HG03521 (cell line): ENCODE measurements around the gene ITPKA.
A peak's percentile ranks its signal among the peaks of the same experiment; 100 is the strongest.

ENCODE experiments used
- ATAC-seq: cut with Tn5 transposase; IDR thresholded peaks from one replicate; pipeline ENCODE4 v1.9.1; 2021; ENCODE audit warnings: mild to moderate bottlenecking, moderate library complexity; ENCODE audit not compliant: unreplicated experiment

ITPKA gene

DNA sequence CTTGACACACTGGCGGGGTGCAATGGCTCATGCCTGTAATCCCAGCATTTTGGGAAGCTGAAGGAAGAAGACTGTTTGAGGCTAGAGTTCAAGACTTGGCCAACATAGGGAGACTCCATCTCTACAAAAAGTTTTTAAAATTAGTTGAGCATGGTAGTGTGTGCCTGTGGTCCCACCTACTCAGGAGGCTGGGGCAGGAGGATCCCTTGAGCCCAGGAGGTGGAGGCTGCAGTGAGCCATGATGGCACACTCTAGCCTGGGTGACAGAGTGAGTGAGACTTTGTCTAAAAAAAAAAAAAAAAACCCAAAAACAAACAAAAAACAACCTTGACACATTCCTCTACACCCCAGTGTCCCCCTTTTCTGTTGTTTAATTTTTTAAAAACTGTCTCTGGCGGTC, 4.0 kb upstream of the ITPKA start:
- no peak for ATAC-seq

DNA sequence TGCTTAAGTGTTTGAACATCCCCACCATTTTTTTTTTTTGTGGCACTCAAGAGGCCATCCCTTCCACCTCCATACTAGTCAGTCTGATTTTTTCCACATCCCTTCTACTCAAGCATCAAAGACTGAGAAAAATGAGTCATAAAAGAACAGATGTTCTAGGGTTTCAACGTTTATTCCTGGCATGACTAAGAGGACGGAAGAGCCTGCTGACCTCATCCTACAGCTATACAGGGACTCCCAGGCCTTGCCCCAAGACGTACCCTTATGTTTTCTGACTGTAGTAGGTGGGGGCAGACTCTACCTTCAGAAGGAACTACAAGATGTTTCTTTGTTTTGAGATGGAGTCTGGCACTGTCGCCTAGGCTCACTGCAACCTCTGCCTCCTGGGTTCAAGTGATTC, 3.3 kb upstream of the ITPKA start:
- ATAC-seq, result no peak

DNA sequence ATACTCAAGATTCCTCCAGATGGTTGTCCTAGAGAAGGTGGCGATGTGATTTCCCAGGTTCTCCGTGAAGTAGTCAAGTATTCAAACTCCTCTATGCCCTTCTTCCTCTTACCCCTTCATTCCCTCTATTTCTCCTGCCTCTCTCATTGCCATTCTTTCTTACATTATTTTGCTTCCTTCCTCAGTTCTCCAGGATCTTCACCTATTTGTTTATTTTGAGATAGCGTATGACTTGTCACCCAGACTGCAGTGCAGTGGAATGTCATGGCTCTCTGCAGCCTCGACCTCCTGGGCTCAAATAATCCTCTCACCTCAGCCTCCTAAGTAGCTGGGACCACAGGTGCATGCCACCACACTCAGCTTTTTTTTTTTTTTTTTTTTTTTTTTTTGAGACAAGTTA, 1.8 kb upstream of the ITPKA start:
- no peak for ATAC-seq

DNA sequence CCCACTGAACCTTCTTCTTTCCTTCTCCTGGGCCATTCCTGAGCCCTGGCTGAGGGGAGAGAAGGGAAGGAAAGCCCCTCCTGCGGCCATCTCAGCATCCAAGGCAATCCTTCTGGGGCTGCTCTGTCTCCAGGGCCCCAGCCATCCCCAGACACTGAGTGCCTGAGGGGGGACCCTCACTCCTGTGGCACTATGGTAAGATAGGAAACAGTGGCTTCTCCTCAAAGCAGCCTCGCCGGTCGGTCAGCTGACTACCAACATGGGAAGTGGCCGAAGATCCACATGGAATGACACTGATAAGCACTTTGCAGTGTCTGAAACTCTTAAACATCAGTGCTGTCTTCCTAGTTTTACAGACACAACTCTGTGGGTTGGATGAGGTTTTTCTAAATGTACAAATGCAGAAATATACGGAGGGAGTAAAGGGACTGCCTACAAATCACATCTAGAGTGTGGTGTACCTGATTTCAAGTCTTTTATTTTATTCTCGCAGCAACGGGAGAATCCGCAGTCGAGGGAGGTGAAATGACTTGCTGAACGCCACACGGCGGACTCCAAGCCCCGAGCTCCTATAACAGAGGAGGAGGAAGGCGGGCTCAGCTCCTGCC, 973 bp upstream of the ITPKA start:
- no peak for ATAC-seq

DNA sequence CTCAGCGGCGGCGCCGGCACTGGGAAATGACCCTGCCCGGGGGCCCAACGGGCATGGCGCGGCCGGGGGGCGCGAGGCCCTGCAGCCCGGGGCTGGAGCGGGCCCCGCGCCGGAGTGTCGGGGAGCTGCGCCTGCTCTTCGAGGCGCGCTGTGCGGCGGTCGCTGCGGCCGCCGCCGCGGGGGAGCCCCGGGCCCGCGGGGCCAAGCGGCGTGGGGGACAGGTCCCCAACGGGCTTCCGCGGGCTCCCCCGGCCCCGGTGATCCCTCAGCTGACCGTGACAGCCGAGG, 172 bp downstream of the ITPKA start:
- ATAC-seq, result no peak

DNA sequence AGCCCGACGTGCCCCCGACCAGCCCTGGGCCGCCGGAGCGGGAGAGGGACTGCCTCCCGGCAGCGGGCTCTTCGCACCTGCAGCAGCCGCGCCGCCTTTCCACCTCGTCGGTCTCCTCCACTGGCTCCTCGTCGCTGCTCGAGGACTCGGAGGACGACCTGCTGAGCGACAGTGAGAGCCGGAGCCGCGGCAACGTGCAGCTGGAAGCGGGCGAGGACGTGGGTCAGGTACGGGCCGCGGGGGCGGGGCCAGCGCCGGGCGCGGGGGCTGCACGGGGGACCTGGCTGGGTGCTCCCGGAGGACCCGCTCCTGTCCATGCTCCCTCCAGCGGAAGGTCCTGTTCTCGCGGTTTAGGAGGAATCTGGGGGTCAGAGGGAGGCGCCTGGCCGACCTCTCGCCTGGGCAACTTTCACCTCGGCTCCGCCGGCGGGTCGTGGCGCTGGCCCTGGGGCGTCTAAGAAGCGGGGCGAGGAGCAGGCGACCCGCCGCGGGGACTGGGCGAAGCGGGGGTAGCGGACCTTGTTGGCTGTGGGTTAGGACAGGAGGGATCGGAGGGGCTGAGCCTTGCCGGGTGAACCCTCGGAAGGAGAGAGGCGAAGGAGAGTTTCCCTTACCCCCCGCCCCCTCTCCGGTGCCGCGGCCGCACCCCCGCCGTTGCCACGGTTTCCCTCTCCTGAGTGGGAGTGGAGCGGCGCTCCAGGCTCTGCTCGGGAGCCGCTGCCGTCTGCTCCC, 682 bp downstream of the ITPKA start:
- peak; percentile 3 for ATAC-seq

DNA sequence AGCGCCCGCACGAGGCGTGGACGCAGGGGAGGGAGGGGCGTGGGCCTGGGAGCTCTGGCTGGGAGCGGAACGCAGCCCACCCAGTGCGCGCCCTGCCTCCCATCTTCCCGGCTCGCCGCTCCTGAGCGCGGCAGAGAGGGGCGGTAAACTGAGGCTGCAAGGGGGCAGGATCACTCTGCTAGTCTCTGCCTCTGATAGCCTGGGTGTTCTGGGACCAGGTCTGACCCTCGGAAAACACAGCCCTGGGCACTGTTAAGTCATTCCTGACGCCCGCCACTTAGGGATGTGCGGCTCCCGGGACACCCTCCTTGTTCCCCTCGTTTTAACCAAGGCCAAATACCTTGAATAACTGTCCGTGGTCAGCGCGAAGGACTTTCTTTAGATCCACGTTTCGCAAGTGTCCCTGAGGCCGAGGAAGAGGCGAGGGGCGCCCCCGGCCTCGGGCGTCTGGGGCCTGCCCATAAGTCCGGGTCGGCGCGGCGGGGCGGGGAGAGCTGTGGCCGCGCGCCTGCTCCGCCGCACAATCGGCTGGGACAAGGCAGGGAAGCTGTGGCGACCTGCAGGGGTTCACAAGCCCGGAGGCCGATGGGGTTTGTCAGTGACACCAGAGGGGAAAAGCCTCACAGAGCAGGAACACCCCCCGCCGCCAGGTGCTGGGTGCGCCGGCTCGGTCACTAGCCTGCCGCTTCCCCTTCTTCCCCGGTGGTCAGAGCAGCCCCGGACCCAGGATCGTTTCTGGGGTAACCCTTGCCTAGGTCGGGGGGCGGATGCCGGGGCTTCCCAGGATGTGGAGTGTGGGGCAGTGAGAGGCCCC, 1.5 kb downstream of the ITPKA start:
- no peak for ATAC-seq

DNA sequence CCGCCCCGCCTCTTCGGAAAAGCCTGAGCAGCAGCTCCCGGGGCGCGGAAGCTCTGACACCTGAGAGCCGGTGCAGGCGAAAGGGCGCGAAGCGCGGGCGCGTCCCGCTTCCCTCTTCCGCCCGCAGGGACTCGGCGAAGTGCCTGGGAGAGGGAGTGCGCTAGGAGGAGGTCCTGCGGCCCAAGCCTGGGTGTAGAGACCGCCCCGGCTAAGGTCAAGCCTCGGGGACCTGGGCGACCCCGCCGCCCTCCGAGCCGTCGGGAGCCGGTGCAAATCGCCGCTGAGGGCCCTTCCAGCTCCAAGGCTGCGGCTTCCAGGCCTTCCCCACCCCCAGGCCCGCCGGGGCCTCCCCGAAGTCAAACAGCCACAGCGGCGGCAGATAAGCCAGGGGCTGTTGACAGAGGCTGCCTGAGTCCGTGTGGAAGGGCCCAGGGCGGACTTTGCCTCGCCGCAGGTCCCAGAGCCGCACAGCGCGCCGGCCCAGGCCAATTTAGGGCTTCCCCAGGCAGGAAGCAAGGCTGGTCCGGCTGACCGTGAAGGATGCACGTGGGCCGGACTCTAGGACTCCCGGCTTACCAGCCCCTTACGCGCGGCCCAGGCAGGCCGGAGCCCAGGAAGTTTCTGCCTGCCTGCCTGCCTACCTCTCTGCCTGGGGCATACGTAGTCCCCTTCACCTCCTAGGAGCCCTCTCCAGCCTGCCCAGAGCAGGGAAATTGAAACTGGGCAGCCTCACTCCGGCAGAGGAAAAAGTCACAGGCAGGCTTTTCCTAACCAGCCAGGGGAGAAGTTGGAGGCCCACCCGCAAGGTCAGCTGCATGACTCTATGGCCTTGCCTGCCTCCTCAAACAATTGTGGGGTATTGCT, 2.3 kb downstream of the ITPKA start:
- ATAC-seq, result no peak

DNA sequence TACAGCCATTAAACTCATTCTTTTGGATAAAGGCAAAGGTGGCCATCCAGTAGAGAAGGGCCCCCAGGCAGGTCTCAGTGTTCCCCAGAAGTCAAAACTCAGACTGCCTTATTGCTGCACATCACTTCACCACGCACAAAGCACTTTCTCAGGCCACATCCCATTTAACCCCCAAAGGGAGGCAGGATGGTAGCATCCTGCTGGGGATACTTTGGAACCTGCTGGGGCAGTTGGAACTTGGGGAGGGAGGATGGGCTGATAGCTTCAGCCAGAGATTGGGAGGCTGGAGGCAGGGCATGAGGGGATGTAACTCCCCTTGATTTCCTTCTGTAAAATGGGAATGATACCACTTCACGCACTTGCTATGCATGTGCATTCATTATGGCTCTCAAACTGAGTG, 5.0 kb downstream of the ITPKA start:
- no peak for ATAC-seq

DNA sequence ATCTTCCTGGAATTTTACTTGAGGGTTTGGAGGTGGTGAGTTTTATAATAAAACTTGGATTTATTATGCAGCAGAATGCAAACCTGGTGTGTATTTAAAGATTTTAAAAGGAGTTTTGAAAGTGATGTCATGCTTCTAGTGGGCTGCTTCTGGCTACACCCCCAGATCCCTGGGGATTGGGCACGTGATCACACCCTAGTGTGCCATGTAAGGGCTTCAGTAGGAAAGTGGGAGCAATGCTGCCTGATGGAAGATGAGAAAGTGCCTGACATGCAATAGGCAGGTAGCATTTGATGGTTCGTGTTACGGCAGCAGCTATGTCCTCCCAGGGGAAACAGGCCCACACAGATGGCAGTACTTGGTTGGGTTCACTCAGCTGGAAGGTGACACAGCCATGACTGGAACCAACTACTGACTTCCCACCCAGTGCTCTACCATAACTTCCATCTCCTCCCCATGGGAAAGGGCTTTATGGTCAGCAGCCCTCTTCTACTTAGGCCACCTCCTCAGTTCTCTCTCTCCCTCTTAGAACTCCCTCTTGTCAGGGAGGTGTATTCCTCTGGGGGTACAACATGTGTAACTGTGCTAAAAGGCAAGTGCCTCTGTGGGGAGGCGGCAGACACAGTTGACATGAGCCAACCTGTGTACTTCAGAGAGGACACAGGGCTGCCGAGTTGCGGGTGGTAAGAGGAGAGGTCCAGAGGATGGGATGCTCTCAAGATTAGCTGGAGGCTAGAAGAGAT, 5.6 kb downstream of the ITPKA start:
- no peak for ATAC-seq

DNA sequence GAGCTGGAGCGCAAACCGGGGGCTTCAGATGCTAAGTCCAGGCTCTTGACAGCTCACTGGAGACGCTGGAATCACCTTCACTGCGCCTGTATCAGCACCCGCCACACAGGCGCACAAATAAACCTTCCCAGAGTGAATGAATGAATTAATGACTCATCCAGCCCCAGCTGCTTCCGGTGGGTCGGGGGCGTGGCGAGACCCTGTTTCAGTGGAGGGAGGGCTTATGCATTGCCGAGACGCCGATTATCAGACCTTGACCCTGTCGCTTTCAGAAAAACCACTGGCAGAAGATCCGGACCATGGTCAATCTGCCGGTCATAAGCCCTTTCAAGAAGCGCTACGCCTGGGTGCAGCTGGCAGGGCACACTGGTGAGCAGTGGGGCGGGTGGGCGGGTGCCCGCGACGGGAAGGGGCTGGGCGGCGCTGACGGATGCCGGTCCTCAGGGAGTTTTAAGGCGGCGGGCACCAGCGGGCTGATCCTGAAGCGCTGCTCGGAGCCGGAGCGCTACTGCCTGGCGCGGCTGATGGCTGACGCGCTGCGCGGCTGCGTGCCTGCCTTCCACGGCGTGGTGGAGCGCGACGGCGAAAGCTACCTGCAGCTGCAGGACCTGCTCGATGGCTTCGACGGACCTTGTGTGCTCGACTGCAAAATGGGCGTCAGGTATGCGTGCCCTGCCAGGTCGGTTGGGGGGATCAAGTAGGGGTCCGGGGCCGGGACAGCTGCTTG, 7.7 kb downstream of the ITPKA start:
- no peak for ATAC-seq

DNA sequence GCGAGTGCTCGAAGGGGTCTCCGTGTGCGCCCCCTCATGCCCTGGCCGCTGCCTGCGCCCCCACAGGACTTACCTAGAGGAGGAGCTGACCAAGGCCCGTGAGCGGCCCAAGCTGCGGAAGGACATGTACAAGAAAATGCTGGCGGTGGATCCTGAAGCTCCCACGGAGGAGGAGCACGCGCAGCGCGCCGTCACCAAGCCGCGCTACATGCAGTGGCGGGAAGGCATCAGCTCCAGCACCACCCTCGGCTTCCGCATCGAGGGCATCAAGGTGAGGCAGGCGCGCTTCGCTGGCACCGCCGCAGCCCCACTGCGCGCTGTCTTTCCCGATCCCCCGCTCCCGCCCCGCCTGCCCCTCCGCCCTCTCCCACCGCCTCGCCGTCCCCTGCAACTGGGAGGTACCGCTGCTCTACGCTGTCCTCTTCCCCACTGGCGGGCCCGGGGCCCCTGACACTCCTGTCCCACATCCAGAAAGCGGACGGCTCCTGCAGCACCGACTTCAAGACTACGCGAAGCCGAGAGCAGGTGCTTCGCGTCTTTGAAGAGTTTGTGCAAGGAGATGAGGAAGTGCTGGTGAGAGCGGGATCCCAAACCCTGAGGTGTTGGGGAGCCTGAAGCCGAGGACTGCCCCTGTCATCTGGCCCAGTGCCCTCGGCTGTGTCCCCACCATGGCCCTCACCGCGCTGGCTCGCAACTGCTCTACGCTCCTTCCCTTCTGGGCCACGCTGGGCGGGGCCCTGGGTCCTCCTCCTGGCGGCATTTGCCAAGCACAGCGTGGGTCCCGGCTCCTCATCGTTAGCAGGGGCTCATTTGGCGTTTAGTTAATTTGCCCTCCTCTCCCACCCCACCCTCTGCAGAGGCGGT, 8.5 kb downstream of the ITPKA start:
- no peak for ATAC-seq

DNA sequence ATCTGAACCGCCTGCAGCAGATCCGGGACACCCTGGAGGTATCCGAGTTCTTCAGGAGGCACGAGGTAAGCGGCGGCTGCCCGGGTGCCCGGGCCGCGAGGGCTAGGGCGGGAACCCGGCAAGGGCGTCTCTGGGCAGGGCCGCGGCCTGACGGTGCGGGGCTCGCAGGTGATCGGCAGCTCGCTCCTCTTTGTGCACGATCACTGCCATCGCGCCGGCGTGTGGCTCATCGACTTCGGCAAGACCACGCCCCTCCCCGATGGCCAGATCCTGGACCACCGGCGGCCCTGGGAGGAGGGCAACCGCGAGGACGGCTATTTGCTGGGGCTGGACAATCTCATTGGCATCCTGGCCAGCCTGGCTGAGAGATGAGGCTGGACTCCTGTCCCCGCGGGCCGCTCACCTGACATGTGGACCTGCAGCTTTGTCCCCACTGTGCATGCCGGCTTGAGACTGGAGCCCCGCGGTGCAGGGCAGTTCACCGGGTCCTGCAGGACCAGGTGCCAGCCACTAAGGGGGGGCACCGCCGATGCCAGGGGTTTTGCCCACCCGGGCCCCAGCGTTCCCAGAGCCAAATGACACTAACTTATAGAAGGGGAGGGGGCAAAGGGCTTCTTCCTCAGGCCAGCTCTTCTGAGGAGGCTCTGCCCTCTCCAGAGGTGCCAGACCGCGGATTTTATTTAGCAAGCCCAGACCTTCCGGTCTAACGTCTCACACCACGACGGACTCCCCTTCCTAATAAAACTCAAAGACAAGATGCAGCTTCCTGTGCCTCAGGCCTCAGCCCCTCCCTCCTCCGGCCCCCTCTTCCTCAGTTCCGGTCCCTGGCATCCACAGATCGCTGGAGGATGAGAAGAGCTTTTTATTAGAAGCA, 9.4 kb downstream of the ITPKA start:
- ATAC-seq, result no peak

DNA sequence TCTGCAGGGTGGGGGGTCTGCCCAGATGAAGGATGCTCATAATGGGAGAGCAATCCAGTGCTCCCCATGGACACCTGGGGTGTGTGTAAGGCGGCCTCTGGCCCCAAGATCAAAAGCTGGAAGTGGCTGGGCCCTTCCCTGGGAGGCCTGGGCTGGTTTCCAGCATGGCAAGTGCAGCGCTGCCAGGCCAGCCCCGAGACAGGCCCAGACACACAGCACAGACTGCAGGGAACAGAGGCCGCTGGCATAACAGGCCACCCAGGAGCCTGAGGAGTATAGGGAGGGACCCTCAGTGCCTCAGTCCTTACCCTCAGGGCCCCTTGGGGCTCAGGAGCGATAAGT, 10.0 kb downstream of the ITPKA start:
- no peak for ATAC-seq

DNA sequence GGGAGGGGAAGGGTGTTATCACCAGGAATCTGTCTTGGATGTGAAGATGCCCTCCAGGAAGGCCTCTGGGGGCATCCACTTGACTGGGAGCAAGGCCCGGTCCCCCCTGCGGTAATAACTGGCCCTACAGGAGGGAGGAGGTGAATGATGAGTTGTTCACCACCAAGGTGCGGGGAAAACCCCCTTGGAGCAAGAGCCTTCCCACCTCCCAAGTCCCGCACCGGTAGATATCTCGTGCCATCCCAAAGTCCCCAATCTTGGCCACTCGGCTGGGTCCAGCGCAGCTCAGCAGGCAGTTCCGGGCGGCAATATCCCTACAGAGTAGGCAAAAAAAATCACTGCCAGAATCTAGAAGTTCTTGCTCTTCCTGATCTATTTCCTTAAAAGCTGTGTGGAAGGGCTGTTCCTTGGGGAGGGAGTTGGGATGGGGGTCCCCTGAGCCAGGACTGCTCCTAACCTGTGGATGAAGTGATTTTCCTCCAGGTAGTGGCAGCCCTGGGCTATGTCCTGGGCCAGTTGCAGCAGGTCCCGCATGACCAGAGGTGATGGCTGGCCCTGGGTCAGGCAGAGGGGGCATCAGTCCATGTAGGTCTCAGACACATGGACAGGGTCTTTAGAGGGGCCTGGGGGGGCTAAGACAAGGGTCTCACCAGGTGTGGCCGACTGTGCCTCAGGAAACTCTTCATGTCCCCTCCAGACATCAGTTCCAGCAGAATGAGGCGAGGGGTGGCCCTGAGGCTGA, 11.2 kb downstream of the ITPKA start:
- ATAC-seq, result no peak

DNA sequence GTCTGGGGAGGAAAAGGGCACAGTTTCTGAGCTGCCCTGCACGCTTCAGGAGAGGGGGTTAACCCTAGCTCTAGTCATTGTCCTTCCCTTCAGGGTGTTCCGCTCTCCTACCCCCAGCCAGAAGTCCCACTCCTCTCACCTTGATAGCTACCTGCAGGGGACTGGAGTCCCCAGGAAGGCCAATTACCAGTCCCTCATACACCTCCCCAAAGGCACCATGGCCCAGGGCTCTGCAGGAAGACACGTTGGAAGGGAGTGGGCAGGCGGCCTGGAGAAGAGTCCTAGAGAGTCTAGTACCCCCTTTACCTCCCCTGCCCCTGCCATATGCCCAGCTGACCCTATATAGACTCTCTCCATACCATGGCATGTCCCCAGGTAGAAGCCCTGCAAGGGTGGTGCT, 12.1 kb downstream of the ITPKA start:
- no peak for ATAC-seq

DNA sequence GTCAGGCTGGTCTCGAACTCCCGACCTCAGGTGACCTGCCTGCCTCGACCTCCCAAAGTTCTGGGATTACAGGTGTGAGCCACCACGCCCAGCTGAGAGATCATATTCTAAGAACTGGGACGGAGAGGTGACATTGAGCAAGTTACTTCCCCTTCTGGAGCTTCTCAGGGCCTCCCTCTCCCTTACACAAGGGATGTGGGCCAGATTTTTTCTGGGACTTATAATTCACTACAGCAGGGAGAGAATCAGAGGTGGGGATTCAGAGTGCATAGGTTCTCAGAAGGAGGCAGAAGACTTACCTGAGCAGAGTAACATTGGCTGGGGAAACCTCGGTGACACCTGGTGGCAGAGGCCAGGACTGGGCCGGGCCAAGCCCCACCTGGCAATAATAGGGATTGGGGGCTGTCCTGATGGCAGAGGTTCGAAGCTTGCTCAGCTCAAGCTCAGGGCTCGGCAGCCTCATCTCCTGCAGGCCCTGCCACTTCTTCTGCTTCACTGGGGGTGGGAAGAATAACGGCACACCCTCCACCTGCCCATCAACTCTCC, 13.2 kb downstream of the ITPKA start:
- no peak for ATAC-seq
